Astrocyte of the spinal cord (primary cell): ENCODE data around the gene LRRIQ1.

ENCODE experiments used
- DNase-seq: peaks from one replicate; pipeline ENCODE4 v3.0.0; 2011; ENCODE audit warnings: low read depth, low spot score
- H3K4me3 ChIP-seq: 2 replicates; pipeline ENCODE4 v1.5.1; 2011; ENCODE audit warnings: low read depth, mild to moderate bottlenecking, low read length, moderate library complexity
- CTCF ChIP-seq: IDR thresholded peaks from 2 replicates; pipeline ENCODE4 v1.5.1; 2012; ENCODE audit warnings: low read depth, mild to moderate bottlenecking, low read length, inconsistent platforms
- in situ Hi-C: cut with HindIII; loops from 2 replicates; pipeline ENCODE4 v1.10.0; 2017; ENCODE audit warnings: low sequenced_read_pairs

The LRRIQ1 gene

GRCh38 chr12:85130646-85131045 is 94.5 kb downstream of the LRRIQ1 start:
- no peak overlapping the region for H3K4me3 ChIP-seq
- in situ Hi-C loops, result no loop called here
- no peak for TF ChIP-seq CTCF
- DNase-seq, result no peak

DNA sequence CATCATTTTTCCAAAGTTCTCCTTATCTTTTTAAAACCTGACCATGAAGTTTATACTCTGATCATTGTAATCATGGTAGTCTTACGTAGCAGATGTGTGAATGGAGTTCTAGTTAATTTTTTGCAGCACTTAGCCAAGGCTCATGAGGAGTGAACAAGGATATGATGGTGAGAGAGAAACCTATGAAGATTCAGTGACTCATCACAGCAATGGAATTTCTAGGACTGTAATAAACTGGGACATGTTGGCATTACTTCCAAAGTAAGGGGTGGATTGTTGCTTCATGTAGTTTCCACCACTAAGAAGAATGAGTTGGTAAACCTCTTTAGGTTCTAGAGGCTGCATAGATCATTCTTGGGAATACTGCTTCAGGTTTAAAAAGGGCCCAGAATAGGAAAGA is 102.7 kb downstream of the LRRIQ1 start:
- H3K4me3 ChIP-seq, result no peak overlapping the region
- no peak for TF ChIP-seq CTCF
- no peak for DNase-seq
- in situ Hi-C loops, result no loop called here

DNA sequence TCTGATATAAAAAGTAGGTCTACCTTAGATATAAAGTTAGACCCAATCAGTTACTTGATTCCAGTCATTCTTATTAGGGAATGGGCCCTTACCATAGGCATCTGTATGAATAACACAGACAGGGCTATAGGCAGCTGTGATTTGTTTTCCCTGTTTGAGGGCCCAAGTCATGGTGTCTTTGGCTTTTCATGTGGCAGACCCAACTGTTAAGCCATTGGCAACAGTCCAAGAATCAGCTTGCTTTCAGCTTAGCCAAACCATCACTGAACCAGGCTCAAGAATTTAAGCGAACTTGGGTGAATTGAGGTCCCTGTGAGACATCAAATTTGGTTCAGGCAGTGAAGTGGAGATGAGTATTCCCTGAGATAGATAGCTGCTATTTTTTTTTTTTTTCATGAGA is 111.2 kb downstream of the LRRIQ1 start:
- no peak for TF ChIP-seq CTCF
- no peak overlapping the region for H3K4me3 ChIP-seq
- in situ Hi-C loops, result no loop called here
- no peak for DNase-seq

DNA sequence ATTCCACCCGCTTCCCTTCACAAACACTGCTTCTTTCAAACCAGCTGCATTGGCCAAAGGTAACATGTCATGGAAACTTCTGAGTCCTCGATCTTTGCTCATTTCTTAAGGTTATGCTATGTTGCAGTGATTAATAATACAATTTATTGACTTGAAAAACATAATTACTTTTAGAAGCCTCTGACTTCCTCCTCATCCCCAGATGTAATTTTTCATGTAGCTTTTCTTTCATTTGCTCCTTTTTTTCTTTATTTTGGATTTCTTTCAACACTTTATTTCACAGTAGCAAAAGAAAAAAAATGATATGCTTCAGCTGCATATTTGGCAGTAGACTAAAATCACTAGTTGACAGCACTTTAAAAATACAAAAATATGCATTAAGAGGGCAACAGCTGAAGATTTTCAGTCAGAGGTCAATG is 116.2 kb downstream of the LRRIQ1 start:
- no peak for TF ChIP-seq CTCF
- in situ Hi-C loops, result no loop called here
- H3K4me3 ChIP-seq, result no peak overlapping the region
- no peak for DNase-seq

- H3K4me3 ChIP-seq, result no peak overlapping the region
- peak; percentile 20 for DNase-seq
- in situ Hi-C loops, result no loop called here
- peak; percentile 22 for TF ChIP-seq CTCF
These were observed 119.6 kb downstream of the LRRIQ1 start for GRCh38 chr12:85155791-85156190.

DNA sequence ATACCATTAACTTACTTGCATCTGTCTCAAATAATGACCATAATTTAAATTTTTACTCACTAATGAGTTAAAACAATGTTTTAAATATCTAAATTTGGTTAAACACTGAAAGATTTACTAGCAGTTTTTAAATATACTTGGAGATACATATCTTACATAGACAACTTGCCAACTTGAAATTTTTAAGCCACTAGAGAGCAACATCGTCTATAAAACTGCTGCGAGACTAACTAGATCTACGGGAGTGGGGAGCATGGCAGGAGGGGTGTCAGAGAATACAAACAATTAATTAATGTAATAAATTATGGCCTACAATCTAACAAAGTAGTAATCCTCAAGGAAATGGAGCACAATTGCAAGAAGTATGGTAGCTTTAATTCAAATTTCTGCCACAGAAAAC is 120.4 kb downstream of the LRRIQ1 start:
- no peak for TF ChIP-seq CTCF
- H3K4me3 ChIP-seq, result no peak overlapping the region
- DNase-seq, result no peak
- in situ Hi-C loops, result no loop called here

- no peak overlapping the region for H3K4me3 ChIP-seq
- no peak for DNase-seq
- in situ Hi-C loops, result no loop called here
- no peak for TF ChIP-seq CTCF
These were observed 121.0 kb downstream of the LRRIQ1 start for GRCh38 chr12:85157035-85157603.
